Dermis microvascular lymphatic vessel endothelial cell (primary cell): ENCODE measurements around the gene CAMKMT. TPM values are rescaled to one million over a fixed set of nuclear protein-coding genes. Genes with fewer than 3 reads are reported as not detected.

Source experiments
- DNase-seq, 2 donors: peaks; one replicate each; pipeline versions ENCODE4 v3.0.0 to v3.0.0-alpha.2; 2010; ENCODE audit warnings: low read depth in 2 of 2
- total RNA-seq: library from RNA; depleted of rRNA; stranded (reverse); fragments of >200 nt; gene quantifications from 2 replicates; pipeline ENCODE4 v1.2.1, GENCODE V29; 2014

CAMKMT gene
- total RNA-seq, 1 donor from 2014 or later: 2.8 TPM

GRCh38 chr2:44549099-44549471, 187.3 kb downstream of the CAMKMT start:
- DNase-seq: peak in 1 of 2 donors; percentile 59

DNA sequence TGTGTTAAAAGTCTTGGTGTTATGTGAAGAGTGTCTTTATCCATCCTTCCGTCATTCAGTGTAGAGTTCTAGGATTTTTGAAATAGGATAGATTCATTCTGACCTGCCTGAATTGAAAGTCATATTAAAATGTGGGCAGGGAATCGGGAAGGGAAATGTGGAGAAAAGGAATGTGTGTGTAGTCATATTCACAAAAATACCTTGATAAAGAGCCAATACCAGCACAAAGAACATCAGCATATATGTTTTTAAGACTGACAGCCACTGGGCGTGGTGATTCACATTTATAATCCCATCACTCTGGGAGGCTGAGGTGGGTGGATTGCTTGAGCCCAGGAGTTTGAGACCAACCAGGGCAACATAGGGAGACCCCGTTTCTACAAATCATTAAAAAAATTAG, 188.1 kb downstream of the CAMKMT start:
- peak in 1 of 2 donors; percentile 23 for DNase-seq

- peak in 1 of 2 donors; percentile 32 for DNase-seq
Observed at GRCh38 chr2:44550561-44550960, 188.8 kb downstream of the CAMKMT start.

- no peak for DNase-seq
Observed at GRCh38 chr2:44551497-44551896, 189.8 kb downstream of the CAMKMT start.

- DNase-seq: peak; percentile 18 to 87
Observed at GRCh38 chr2:44553456-44553855, 191.7 kb downstream of the CAMKMT start.

- no peak for DNase-seq
Observed at GRCh38 chr2:44555700-44556099, 194.0 kb downstream of the CAMKMT start.

DNA sequence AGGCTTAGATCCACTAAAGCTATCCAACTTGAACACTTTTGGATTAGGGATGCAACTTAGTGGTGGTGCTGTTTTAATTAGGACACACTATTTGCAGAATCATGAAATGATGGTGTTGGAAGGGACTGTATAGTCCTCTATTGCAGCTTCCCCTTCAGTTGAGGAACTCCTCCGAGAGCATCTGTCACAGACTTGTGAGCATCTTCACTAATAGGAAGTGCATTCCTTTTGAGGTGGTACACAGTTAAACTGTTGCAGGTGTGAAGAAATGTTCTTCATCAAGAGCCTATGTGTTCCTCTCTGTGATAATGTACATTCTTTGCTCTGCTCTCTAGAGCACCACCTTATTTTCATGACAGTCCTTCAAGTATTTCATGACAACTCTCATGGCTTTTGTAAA, 197.4 kb downstream of the CAMKMT start:
- no peak for DNase-seq

GRCh38 chr2:44560352-44560751, 198.6 kb downstream of the CAMKMT start:
- DNase-seq: peak in 1 of 2 donors; percentile 19

- no peak for DNase-seq
Observed at GRCh38 chr2:44560941-44561340, 199.2 kb downstream of the CAMKMT start.

DNA sequence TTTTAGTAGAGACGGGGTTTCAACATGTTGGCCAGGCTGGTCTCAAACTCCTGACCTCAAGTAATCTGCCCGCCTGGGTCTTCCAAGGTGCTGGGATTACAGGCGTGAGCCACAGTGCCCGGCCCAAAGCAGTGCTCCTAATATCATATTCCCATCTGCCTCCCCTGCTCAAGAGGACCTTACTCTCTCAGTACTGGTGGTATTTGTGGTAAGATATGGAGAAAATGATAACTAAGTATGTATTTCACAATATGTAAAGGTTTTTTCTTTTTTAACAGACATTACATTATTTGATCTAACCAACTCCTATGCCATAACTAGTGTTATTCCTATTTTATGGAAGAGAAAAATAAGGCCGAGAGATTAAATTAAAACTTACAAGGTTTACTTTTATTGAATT, 201.0 kb downstream of the CAMKMT start:
- no peak for DNase-seq

- no peak for DNase-seq
Observed at GRCh38 chr2:44564752-44565151, 203.0 kb downstream of the CAMKMT start.

DNA sequence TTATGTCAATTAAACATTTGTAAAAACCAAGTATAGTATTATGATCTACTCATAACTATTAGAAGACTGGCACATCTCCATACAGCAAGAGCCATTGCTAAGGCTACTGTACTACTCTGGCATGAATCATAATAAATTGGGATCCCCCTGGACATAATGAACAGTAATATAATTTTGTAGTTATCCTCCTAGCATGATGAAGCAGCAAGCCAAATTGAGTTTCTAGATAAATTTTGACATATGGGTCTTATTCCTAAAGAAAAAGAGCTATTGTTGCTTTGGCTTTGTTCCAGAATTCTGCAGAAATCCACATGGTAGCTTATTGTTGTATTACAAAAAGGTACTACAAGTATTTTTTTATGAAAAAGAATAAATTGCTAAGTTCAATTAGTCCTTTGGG, 204.3 kb downstream of the CAMKMT start:
- no peak for DNase-seq

- DNase-seq: no peak
Observed at GRCh38 chr2:44569491-44569890, 207.7 kb downstream of the CAMKMT start.

GRCh38 chr2:44570271-44570670, 208.5 kb downstream of the CAMKMT start:
- DNase-seq: no peak

GRCh38 chr2:44570777-44571176, 209.0 kb downstream of the CAMKMT start:
- no peak for DNase-seq

GRCh38 chr2:44572196-44572900, 210.6 kb downstream of the CAMKMT start:
- no peak for DNase-seq

- DNase-seq: no peak
Observed at GRCh38 chr2:44573996-44574395, 212.2 kb downstream of the CAMKMT start.

DNA sequence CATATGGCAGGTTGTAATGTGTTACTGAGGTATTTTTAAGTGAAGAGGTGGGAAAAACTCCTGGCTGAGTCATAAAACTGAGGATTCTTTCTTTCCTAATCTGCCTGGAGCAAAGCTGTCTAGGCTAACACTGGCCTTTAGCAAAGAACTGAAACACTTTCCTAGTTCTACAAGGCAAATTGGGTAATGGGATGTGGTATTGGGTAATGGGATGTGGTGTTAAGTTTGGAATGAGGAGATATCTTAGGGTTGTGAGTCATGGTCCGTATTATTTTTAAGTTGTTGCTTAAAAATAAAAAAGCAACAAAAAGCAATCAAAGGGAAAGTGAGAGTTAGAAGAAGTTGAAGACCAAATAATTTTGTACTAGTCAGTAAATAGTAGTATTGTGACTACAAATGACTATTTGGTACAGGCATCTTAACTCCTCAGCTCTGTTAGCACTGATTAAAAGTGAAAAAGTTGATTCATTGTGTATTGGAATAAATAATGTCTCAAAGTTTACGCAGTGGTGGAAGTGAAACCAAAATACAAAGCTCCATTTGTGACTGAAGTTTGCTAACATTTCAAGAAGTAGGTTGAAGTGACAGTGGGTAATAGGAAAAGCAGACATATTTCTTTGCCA, 216.8 kb downstream of the CAMKMT start:
- DNase-seq: no peak

DNA sequence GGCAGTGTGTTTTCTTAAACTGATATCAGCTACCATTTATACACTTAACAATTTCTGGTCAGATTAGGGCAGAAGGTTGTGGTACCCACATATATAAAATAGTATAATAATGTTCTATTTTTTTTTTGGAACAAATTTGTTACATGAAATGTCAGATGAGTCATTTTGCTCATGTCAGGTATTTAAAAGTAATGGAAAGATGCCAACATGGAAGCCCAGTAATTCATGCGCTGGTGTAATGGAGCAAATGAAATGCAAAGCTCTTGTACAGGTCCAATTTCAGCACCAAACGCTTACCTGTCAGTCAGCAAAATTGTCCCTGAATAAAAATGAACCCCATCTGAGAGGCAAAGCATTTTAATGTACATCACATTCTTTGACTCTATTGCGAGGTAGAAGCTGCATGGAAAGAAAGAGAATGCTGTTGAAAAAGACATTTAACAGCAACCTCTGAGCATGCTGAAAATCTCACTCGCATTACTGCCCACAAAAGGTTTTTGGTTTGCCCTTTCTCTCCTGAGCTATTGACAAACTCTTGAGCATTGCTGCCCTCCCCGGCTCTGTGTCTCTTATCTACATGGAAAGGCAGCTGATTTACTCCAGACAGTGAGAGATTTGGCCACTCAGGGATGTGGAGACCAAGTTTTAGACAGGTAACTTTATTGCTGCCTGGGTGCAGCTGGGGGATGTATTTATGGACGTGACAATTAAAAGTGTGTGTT, 217.5 kb downstream of the CAMKMT start:
- no peak for DNase-seq

GRCh38 chr2:44579837-44580230, 218.1 kb downstream of the CAMKMT start:
- DNase-seq: no peak

GRCh38 chr2:44580875-44581515, 219.2 kb downstream of the CAMKMT start:
- DNase-seq: no peak

- DNase-seq: no peak
Observed at GRCh38 chr2:44582363-44583008, 220.7 kb downstream of the CAMKMT start.
